A549 (cell line): ENCODE results near the gene SCAP.

ENCODE experiments used
- BHLHE40 ChIP-seq: IDR thresholded peaks from 2 replicates; pipeline ENCODE4 v1.6.1; 2012; ENCODE audit warnings: low read depth, low read length, inconsistent platforms
- TF ChIP-seq, protein P1 (sequence below): fragments of >200 bp; sonication (Bioruptor Twin); formaldehyde crosslinking; IDR thresholded peaks from 3 replicates; pipeline ENCODE4 v1.5.1; 2016

DNA sequence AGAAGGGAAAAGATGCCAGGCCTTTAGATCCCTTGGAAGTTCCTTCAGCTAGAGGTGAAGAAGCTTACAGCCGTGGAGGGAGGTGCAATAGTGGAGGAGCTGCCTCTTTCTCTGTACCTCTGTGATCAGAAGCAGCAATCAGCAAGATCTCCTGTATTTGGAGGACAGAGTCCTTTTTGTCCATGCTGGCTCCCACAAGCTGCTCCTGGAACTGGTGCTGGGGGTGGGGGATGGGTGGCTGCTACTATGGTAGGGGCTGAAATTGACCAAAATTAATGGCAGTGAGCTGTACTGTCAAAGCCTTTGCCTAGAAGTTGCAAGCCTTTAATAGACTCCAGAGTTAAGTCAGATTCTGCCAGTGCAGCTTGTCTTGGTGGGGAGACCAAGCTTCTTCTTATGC is 76.7 kb downstream of the SCAP start:
- TF ChIP-seq, protein P1, sequence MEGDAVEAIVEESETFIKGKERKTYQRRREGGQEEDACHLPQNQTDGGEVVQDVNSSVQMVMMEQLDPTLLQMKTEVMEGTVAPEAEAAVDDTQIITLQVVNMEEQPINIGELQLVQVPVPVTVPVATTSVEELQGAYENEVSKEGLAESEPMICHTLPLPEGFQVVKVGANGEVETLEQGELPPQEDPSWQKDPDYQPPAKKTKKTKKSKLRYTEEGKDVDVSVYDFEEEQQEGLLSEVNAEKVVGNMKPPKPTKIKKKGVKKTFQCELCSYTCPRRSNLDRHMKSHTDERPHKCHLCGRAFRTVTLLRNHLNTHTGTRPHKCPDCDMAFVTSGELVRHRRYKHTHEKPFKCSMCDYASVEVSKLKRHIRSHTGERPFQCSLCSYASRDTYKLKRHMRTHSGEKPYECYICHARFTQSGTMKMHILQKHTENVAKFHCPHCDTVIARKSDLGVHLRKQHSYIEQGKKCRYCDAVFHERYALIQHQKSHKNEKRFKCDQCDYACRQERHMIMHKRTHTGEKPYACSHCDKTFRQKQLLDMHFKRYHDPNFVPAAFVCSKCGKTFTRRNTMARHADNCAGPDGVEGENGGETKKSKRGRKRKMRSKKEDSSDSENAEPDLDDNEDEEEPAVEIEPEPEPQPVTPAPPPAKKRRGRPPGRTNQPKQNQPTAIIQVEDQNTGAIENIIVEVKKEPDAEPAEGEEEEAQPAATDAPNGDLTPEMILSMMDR = no peak
- no peak for TF ChIP-seq BHLHE40
